Stimulated activated CD8-positive, alpha-beta memory T cell treated with anti-CD3 and anti-CD28 coated beads, Interleukin-7, amount 100 ng/mL, for 48 hours (primary cell): ENCODE data around the gene PTPN3.
"Not testable (repeated sequence)": the region's sequence is repeated elsewhere in the genome, so short reads cannot be mapped to it uniquely, and the experiment has no call there.

ENCODE experiments used
- DNase-seq, 2 donors: peaks; one replicate each; pipeline ENCODE4 v3.0.0-alpha.2; 2020; ENCODE audit warnings: low read depth in 1 of 2; ENCODE audit errors: extremely low read depth in 1 of 2

PTPN3 gene

DNA sequence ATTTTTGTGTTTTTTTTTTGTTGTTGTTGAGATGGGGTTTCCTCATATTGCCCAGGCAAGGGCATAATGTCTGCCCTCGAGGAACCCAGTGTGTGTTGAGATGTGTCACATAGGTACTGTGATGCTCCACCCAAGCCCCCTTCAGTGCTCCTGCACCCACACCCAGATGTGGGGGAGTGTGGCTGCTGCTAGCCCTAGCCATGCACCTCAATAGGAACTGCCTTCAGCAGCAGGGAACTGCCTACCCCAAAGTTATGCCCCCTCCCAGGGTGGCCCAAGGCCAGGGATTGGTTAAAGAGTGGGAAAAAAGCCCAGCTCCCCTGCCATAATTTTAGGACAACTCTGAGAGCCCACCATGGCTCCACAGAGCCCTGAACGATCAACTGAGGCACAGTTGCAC, 143.9 kb downstream of the PTPN3 start:
- DNase-seq, result no peak

DNA sequence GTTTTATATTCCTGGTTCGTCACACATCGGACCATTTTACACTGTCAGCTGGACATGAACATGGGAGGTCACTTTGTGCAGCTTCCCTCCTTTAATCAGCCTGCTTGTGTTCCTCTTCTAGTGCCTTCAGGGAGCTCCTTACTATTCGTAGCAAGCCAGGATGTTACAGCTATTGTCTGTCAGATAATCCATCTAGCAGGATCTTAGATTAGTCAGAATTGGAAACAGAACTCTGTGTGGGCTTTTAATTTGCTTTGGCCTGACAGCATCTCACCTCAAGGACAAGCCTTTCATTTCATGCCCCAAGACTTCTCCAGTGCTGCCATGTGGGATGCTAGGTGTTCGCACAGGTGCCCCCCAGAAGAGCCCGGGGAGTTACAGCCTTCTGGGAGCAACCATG, 147.1 kb downstream of the PTPN3 start:
- DNase-seq, result no peak

DNA sequence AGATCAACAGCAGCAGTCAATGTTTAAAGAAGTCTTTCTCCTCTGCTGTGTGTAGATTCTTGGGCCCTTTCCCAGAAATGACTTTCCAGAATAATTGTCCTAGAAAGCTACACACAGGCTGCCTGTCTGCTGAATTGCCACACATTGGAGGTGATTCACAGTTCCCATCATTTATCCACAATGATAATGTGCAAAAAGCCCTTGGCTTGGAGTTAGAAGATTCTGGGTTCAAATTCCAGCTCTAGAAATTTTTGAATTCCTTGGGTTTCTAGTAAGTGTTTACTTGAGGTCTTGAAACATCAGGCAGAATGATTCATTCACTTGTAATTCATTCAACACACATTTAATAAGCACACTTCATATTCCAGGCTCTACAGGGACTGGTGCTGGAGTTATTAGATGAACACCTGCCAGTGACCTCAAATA, 148.7 kb downstream of the PTPN3 start:
- no peak for DNase-seq

- DNase-seq, result no peak
Observed at GRCh38 chr9:109346904-109347303, 151.2 kb downstream of the PTPN3 start.

DNA sequence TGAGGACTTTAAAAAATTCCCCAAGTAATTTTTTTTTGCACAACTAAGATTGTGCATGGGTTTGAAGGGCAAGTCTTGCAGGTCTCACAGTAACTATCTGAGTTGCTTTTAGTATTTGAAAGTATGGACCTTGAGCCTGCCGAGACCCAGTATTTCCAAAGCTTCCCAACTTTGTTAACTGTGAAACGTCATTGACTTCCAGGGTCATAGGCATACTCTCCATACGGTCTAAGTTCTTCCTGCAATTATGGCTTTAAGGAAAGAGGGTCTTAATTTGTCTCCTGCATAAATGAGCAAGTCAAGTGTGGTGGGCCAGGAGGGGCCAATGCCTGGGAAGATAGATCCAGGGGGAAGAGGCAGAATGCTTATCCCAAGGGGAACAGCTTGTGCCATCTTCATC, 153.2 kb downstream of the PTPN3 start:
- no peak for DNase-seq

- DNase-seq, result no peak
Observed at GRCh38 chr9:109342878-109343277, 155.2 kb downstream of the PTPN3 start.

GRCh38 chr9:109341561-109341960, 156.5 kb downstream of the PTPN3 start:
- DNase-seq, result no peak

- DNase-seq, result not testable (repeated sequence)
Observed at GRCh38 chr9:109340979-109341378, 157.1 kb downstream of the PTPN3 start.

DNA sequence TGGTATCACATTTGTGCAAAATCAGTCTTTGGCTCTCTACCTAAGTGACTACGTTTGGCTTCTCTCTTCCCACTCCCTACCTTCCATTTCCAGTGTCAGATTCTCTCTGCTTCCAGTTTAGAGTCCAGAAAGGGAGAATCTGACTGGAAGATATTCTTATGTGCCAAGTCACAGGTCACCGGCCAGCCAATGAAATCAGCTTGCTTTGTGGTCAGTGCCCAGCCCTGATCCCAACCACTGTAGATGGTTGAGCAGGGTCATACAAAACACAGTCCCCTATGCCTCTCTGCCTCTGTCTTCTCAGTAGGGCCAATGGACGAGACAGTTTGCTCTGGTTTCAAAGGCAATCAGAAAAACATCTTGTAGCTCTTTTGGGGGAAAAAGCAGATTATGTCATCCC, 161.7 kb downstream of the PTPN3 start:
- DNase-seq, result no peak

DNA sequence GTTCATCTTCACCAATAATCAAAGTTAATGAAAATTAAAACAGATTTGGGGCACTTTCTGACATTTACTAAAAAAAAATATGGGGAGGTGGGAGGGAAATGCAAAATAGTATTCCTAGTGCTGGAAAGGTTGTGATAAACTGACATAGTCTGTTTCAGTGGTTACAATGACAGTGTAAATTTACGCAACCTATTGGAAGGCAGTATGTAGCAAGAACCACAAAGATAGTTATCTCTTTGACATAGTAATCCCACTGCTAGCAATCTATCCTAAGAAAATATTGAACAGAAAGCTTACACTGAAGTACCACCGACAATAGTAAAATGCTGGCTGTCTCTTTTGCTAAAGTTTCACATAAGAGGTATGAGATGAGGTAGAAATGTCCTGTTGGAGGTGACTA, 162.2 kb downstream of the PTPN3 start:
- DNase-seq, result no peak

GRCh38 chr9:109335121-109335520, 163.0 kb downstream of the PTPN3 start:
- no peak for DNase-seq

- no peak for DNase-seq
Observed at GRCh38 chr9:109331353-109331752, 166.8 kb downstream of the PTPN3 start.

- DNase-seq, result no peak
Observed at GRCh38 chr9:109329638-109330258, 168.4 kb downstream of the PTPN3 start.

DNA sequence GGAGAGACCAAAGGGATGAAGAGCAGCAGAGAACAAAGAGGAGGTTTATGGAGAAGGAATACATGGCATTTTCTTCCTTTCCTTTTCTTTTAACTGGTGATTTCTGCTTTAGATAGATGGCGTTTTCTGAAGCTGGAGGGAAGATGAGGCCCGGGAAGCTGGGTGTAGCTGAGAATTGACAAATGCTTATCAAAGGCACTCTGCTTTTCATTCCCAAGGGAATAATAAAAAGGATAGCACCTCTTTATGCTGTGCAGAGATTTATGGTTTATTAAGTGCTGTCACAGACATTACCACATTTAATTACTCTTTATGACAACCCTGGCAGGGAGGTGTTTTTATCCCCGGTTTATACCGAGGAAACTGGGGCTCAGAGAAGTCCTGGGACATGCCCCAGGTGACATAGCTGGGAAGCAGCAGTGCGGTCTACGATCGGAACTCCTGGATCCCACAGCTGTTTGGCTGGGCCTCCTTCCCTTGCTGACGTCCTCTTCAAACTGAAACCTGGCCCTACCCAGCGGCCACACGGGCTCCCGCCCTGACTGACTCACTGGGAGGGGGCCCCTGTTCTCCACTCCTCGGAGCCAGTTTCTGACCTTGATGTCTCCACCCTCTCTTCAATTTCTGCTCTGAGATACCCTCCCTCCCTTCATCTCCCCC, 169.0 kb downstream of the PTPN3 start:
- DNase-seq, result no peak
